Measurements from ENCODE around the gene NSD1.
"Not testable (repeated sequence)": the region's sequence is repeated elsewhere in the genome, so short reads cannot be mapped to it uniquely, and the experiment has no call there.

Gene NSD1

DNA sequence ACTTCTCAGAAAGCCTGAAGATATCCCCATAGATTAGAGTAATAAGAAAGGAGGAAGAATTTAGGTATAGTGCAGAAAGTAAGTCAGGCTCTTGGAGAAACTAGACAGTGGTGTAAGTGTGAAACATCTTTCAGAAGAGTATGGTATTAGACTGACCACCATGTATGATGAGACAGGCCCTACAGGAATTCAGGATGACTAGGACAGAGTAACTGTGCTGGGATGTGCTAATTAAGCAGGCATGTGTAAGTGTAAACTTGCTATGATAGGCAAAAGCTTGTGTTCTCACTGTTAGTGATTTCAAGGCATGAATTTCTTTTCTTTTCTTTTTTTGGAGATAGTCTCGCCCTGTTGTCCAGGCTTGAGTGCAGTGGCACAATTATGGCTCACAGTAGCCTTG lies 99.2 kb downstream of the NSD1 start:
- no peak for DNase-seq

DNA sequence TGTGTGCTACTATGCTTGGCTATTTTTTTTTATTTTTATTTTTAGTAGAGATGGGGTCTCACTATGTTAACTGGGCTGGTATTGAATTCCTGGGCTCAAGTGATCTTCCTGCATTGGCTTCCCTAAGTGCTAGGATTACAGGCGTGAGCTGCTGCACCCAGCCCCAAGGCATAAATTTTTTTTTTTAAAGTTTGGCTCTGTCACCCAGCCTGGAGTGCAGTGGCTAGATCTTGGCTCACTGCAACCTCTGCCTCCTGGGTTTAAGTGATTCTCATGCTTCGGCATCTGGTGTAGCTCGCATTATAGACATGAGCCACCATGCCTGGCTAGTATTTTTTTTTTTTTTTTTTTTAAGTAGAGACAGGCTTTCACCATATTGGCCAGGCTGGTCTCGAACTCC lies 99.6 kb downstream of the NSD1 start:
- DNase-seq, result no peak

DNA sequence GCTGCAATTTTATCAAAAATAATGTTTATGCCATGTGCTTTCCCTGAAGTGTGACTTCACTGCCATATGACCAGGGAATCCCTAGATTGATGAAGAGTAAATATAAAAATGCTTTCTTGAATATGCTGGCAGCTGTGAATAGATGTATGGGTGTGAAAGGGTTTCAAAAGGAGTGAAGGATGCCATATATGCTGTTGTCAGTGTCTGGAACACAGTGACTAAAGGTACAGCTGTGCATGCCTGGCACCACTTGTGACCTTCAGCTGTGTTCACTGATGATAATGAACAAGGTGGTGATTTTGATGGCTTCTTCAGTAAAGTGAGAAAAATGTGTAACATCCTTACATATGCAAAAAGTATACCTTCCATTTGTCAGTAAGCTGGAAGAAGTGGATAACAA lies 100.2 kb downstream of the NSD1 start:
- no peak for DNase-seq

DNA sequence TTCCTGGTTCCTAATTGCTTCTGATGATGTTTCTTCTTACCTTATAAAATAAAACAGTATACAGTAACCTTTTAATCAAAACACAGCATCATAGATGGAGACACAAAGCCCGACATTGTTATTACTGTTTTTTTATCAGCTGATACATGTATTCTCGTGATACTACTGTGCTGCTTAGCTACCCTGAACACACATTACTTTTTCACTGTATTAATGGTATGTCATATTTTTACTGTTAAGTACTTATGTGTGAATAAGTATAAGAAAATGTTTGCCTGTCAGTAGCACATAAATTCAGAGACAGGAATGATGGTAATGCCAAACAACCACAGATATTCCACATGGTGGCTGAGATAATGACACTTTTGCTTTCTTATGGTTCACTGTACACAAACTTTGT lies 101.3 kb downstream of the NSD1 start:
- no peak for DNase-seq

DNA sequence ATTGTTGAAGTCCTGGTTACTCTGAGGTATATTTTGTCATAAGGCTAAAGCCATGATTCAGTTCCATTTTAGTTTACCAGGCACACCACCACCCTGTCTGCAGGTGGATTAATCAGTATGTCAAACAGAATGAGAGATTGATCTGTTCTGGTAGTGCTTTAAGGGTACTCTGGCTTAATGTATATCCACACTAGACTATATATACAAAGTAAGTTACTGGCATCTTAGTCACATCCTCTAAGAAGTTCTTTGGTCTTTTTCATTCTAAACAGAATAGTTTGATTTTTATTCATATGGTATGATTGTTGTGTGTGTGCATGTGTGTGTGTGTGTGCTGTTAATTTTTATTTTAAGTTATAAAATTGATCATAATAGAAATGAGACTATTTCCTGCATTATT lies 108.2 kb downstream of the NSD1 start:
- no peak for DNase-seq

DNA sequence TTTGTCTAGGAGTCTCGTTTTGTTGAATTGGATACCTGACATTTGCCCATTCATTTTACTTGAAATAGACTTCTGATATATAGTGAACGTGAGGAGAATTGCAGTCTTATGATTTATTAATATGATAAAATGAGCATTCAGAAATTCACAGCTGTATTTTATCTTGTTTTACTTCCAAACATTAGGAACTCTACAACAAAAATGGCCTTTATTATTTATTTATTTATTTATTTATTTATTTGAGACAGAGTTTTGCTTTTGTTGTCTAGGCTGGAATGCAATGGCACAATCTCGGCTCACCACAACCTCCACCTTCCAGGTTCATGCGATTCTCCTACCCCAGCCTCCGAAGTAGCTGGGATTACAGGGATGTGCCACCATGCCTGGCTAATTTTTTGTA lies 108.7 kb downstream of the NSD1 start:
- no peak for DNase-seq

DNA sequence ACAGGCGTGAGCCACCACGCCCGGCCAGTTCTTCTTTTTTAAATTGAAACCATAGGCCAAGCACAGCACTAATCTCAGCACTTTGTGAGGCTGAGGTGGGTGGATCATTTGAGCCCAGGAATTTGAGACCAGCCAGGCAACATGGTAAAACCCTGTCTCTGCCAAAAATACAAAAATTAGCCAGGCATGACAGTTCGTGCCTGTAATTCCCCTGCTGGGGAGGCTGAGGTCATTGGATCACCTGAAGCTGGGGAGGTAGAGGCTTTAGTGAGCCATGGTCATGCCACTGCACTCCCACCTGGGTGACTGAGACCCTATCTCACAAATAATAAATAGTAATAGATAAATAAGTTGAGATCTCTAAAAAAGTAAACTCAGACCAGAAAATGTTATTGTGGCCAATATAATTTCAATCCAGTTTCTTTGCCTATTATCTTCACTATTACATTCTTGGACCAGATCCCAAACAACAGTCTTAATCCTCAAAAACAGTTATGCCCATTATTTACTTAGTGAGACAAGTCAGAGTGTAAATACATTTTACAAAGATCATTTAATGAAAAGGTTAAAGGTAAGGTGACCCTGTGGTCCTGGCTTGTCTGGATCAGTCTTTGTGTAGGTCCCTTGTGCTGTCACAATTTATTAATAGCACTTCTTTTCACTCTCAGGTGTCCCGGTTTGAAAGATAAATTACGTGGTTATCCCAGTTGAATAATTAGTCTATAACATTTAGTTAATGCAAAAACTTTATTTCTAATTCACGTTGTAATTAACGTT lies 116.4 kb downstream of the NSD1 start:
- no peak for DNase-seq

DNA sequence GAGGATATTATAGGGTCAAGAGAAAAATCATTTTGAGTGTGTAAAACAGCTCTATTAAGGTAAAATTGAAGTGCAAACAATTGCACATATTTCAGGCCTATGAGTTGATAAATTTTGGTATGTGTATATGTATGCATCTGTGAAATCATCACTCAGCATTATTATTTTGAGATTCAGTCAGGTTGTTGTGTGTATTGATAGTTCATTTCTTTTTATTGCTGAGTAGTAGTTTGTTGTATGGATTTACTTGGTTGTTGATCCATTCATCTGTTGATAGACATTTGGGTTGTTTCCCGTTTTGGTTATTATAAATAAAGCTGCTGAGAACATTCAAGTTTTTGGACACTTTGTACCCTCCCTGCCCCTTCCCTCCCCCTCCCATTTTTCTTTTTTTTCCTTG lies 119.7 kb downstream of the NSD1 start:
- DNase-seq, result no peak

DNA sequence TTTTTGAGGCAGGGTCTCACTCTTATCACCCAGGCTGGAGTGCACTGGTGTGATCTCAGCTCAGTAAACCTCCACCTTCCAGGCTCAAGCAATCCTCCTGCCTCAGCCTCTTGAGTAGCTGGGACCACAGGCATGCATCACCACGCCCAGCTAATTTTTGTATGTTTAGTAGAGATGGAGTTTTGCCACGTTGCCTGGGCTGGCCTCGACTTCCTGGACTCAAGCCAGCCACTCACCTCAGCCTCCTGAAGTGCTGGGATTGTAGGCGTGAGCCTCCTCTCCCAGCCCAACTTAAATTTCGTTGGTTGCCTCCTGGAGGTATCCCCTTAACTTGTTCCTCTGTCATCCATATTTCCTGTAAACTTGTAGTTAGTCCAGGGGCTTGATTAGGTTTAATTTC lies 122.7 kb downstream of the NSD1 start:
- no peak for DNase-seq

DNA sequence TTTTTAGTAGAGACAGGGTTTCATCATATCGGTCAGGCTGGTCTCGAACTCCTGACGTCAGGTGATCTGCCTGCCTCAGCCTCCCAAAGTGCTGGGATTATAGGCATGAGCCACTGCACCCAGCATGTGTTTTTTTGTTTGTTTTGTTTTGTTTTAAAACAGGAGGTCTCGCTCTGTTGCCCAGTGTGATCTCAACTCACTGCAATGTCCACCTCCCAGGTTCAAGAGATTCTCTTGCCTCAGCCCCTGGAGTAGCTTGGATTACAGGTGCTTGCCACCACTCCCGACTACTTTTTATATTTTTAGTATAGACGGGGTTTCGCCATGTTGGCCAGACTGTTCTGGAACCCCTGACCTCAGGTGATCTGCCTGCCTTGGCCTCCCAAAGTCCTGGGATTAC lies 125.1 kb downstream of the NSD1 start:
- not testable (repeated sequence) for DNase-seq

DNA sequence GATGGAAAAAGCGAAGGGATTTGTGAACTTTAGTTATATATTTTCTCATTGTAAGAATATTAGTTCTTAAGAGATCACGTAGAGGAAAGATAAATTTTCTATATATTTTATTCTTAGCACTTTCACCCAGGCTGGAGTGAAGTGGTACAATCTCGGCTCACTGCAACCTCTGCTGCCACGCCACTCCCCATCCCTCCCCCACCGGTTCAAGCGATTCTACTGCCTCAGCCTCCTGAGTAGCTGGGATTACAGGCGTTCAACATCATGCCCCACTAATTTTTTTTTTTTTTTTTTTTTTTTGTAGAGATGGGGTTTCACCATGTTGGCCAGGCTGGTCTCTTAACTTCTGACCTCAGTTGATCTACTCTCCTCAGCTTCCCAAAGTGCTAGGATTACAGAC lies 127.4 kb downstream of the NSD1 start:
- DNase-seq, result no peak

DNA sequence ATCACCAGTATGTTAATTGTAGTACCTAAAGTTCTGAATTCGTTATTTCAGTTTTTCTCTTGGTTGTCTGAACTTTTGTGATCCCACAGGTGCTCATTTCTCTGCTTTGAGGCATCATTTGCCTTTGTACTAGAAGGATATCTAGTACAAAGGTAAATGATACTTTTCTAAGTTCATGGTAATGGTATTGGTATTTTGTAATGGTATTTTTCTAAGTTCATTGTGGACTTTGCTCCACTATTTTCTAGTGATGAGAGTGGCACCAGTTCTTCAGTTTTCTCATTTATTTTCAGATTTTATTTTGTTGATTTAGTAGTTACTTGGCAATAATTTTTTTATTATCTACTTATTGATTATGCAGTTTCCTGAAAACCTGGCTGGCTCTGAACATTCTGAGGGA lies 127.9 kb downstream of the NSD1 start:
- DNase-seq, result no peak

DNA sequence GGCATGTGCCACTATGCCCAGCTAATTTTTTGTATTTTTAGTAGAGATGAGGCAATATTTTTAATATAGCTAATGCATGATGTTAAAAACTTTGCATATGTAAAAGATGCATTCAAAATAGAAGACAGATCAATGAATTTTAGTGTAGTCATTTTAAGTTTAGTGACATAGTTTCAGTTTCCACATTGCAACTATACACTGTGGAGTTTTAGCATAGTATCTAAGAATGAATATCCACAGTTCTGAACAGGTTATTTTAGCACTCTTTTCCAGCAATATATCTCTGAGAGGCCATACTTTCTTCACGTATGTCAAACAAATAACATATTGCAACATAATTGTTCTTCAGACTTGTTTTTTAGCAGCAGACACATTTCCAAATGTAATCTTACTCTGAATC lies 130.6 kb downstream of the NSD1 start:
- DNase-seq, result no peak

DNA sequence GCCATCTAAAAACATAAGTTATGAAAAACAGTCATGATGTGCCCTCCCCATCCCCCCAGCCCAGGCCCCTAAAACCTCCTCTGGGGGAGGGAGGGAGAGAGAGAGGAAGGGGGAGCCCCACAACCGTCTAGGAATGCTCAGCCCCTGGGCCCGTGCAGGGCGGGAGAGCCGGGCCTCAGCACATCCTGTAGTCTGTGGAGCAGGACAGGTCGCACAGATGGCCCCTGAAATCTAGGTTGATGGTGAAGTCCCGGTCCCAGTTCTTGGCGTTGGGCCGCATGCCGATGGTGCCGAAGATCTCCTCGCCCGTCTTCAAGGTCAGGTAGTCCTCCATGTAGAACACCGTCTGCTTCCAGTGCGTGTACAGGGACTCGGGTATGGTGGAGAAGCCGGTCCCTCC lies 131.8 kb downstream of the NSD1 start:
- DNase-seq, result no peak

DNA sequence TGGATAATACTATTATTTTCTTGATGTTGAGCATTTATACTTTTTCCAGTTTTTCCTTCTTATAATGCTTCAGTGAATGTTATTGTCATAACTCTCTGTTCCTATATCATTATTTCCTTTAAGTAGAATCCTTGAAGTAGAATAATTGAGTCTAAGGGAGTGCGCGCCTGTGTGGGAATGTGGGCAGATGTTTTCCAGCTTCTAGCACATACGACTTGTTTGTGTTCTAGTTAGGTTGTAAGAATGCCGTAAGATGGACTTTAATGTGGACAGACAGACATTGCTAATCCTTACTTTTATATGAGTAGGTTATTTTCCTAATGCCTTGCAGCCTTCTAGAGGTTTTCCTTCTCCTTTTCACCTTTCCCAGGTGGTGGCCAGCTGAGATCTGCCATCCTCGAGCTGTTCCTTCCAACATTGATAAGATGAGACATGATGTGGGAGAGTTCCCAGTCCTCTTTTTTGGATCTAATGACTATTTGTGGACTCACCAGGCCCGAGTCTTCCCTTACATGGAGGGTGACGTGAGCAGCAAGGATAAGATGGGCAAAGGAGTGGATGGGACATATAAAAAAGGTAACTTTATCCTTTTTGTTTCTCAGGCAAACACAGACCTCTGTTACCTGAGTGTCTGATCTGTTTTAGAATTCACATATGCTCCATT lies 135.8 kb downstream of the NSD1 start:
- no peak for DNase-seq

DNA sequence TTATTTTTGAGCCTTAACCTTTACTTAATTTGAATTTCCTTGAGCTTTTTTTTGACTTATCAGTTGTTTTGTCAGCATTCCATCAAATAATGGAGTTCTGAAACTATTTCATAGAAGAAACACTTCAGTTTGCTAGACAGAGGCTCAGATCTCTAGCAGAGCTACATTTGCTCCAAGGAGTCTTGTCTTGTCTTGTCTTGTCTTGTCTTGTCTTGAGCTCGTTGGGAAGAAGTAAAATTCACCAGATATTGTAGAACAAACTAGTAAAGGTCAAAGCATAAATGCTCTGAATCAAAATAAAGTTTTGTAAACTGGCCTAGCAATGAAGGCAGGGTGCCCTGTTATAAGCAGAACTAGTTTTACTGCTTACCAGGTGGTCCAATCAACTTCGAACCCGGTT lies 136.4 kb downstream of the NSD1 start:
- no peak for DNase-seq

DNA sequence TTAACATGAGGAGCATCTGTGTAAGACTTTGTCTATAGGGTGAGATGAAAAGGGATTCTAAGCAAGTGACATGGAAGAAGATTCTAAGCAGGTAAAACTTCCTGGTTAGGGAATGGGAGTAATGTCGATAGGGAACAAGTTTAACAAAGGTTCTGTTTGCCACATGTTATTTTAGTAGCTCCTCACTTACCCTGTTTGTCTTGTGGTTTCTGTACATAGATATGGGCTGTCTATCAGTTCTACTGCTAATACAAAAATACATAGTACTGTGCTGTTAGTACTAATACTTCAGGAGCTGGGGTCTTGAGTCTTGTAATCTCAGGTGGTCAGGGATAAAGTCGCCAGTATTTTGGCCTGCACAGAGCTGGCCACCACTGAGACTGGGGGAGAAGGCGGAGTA lies 137.1 kb downstream of the NSD1 start:
- no peak for DNase-seq

DNA sequence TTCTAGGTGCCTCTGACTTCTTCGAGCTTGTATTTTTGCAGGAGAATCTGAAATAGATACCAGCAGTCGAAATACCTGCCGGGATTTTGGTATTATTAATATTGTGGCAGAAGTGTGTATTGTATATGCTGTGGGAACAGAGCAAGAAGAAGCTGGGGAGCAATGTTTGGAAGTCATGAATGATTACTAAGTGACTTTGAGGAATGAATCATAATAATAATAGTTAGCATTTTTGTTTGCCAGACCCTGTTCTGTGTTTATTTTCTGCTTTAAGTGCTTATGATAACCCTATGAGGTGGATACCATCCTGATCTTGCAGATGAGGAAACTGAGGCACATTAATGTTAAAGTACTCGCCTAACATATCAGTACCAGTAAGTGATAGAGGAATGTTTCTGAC lies 137.5 kb downstream of the NSD1 start:
- DNase-seq, result no peak

DNA sequence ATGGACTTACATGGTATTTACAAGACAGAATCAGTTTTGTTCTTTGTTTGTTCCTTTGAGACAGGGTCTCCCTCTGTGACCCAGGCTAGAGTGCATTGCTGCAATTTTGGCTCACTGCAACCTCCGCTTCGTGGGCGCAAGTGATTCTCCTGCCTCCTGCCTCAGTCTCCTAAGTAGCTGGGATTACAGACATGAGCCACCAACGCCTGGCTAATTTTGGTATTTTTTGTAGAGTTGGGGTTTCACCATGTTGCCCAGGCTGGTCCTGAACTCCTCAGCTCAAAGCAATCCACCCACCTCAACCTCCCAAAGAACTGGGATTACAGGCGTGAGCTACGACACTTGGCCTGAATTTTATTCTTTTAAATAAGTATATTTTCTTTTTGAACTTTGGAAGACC lies 142.3 kb downstream of the NSD1 start:
- no peak for DNase-seq

DNA sequence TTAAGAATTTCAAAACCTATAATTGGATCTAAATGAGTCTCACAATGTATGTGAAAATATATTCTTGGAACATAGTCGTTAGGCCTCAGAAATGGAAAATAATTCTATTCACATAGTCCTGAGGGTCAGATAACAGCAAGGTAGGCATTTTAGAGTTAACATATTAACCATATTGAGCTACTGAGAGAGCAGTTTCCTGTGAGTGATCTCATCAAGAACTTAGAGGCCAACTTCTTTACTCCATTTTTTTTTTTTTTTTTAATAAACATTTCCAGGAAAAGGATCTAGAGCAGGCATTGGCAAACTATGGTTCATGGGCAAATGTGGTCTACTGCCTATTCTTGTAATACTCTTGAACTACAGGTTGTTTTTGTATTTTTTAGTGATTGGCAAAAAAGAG lies 143.3 kb downstream of the NSD1 start:
- no peak for DNase-seq

DNA sequence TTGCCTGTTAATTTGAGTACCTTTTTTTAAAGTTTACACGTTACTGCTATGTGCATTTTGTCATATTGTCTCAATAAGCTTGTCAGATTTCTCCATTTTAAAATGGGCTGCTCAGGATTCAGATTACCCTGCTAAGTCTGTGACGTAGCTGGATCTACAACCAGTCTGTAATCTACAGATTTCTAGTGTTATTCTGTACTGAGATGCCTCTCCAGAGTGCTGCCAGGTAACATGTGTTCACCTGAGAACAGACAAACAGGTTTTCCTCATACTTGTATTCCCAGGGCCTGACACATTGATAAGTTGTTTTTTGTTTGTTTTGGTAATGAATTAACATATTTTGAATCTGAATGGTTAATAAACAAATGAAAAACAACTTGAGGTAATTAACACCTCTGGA lies 154.6 kb downstream of the NSD1 start:
- no peak for DNase-seq

DNA sequence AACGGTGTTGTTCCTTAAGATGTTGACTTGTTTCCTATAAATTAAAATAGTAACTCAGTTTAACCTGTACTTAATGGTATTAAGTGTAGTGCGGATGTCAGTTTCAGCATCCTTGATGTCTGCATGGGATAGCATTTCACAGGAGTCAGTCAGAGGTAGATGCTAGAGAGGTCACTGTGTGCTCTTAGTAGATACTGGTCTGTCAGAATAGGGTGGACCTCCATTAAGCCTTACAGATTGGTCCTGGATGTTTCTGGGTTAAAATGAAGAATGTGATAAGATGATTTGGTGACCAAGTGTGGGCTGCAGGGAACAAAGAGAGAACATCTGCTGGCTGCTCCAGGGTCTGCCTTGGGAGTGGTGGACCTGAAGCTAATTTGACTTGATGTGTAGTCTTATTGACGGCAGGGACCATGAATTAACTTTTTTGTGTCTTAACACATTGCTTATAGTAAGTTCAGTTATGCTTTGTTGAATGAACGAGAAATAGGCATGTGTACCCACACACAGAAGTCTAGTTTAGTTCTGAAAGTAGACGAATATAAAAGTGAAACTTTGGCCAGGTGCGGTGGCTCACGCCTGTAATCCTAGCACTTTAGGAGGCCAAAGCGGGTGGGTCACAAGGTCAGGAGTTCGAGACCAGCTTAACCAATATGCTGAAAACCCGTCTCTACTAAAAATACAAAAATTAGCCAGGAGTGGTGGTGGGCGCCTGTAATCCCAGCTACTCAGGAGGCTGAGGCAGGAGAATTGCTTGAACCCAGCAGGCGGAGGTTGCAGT lies 157.4 kb downstream of the NSD1 start:
- DNase-seq, result no peak

DNA sequence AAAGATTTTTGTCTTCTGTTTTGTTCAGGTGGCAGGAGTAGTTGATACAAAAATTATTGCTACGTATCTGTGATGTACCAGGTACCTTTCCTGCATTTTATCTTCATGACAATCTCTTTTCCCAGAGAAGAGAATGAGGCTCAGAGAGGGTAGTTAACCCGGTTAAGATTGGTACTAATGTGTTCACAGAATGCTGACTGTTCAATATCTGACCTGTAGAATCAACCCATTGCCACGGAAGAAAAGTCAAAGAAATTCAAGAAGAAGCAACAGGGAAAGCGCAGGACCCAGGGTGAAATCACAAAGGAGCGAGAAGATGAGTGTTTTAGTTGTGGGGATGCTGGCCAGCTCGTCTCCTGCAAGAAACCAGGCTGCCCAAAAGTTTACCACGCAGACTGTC lies 158.2 kb downstream of the NSD1 start:
- DNase-seq, result no peak

Measured in NCI-H748 treated with DMSO at 0.1 percent for 48 hours (cell line).